ENCODE data around the gene ABCF1.

The ABCF1 gene

GRCh38 chr6:30599625-30600324, 28.5 kb downstream of the ABCF1 start:
- TF ChIP-seq Cebpa-rat (IDR thresholded peaks at IDR 0.05), result no peak
- no peak overlapping the region for H3K4me3 ChIP-seq
- H3K27me3 ChIP-seq, result no peaks in the 10 kb centered on the region
- peak overlapping the region; percentile 76 for H3K27ac ChIP-seq
- no peak overlapping the region; the same call in 1 of the 2 replicates for H3K9ac ChIP-seq
- no peaks in the 10 kb centered on the region for H3K9me3 ChIP-seq
- H3K4me2 ChIP-seq, result peak overlapping the region; percentile 93; the same call in 1 of the 2 replicates
- H3K36me3 ChIP-seq, result peaks cover 90% of the 10 kb centered on the region
- H3K4me1 ChIP-seq, result peaks cover 63% of the 10 kb centered on the region
- peaks cover 40% of the 10 kb centered on the region for H4K20me1 ChIP-seq

GRCh38 chr6:30600451-30600961, 29.3 kb downstream of the ABCF1 start:
- peak overlapping the region; percentile 66 for H3K9ac ChIP-seq
- TF ChIP-seq Cebpa-rat (IDR thresholded peaks at IDR 0.05), result no peak
- no peaks in the 10 kb centered on the region for H3K9me3 ChIP-seq
- peaks cover 40% of the 10 kb centered on the region for H4K20me1 ChIP-seq
- peak overlapping the region; percentile 76 for H3K27ac ChIP-seq
- peaks cover 90% of the 10 kb centered on the region for H3K36me3 ChIP-seq
- no peaks in the 10 kb centered on the region for H3K27me3 ChIP-seq
- H3K4me3 ChIP-seq, result no peak overlapping the region
- H3K4me2 ChIP-seq, result peak overlapping the region; percentile 93
- H3K4me1 ChIP-seq, result peaks cover 70% of the 10 kb centered on the region

GRCh38 chr6:30601436-30601814, 30.2 kb downstream of the ABCF1 start:
- H3K9ac ChIP-seq, result peak overlapping the region; percentile 66
- peak overlapping the region; percentile 93 for H3K4me2 ChIP-seq
- no peaks in the 10 kb centered on the region for H3K9me3 ChIP-seq
- H3K27me3 ChIP-seq, result no peaks in the 10 kb centered on the region
- H4K20me1 ChIP-seq, result peaks cover 49% of the 10 kb centered on the region
- H3K4me1 ChIP-seq, result peaks cover 80% of the 10 kb centered on the region
- peaks cover 96% of the 10 kb centered on the region for H3K36me3 ChIP-seq
- peak overlapping the region; percentile 76 for H3K27ac ChIP-seq
- no peak for TF ChIP-seq Cebpa-rat (IDR thresholded peaks at IDR 0.05)
- peak overlapping the region; percentile 47; the same call in 1 of the 2 replicates for H3K4me3 ChIP-seq

GRCh38 chr6:30601815-30602641, 30.8 kb downstream of the ABCF1 start:
- TF ChIP-seq Cebpa-rat (IDR thresholded peaks at IDR 0.05), result no peak
- H4K20me1 ChIP-seq, result peaks cover 52% of the 10 kb centered on the region
- peaks cover 86% of the 10 kb centered on the region for H3K4me1 ChIP-seq
- H3K9ac ChIP-seq, result peak overlapping the region; percentile 66; the same call in 1 of the 2 replicates
- peak overlapping the region; percentile 76 for H3K27ac ChIP-seq
- no peaks in the 10 kb centered on the region for H3K27me3 ChIP-seq
- H3K9me3 ChIP-seq, result no peaks in the 10 kb centered on the region
- H3K36me3 ChIP-seq, result peaks cover 92% of the 10 kb centered on the region
- peak overlapping the region; percentile 47 for H3K4me3 ChIP-seq
- peak overlapping the region; percentile 93 for H3K4me2 ChIP-seq

GRCh38 chr6:30603961-30604360, 32.7 kb downstream of the ABCF1 start:
- peak overlapping the region; percentile 57 for H3K9ac ChIP-seq
- peaks cover 94% of the 10 kb centered on the region for H3K36me3 ChIP-seq
- H3K9me3 ChIP-seq, result no peaks in the 10 kb centered on the region
- H3K27me3 ChIP-seq, result no peaks in the 10 kb centered on the region
- peak overlapping the region; percentile 76 for H3K27ac ChIP-seq
- no peak for TF ChIP-seq Cebpa-rat (IDR thresholded peaks at IDR 0.05)
- peak overlapping the region; percentile 47 for H3K4me3 ChIP-seq
- peaks cover 96% of the 10 kb centered on the region for H3K4me1 ChIP-seq
- H3K4me2 ChIP-seq, result peak overlapping the region; percentile 93
- peaks cover 69% of the 10 kb centered on the region for H4K20me1 ChIP-seq

GRCh38 chr6:30610065-30610464, 38.8 kb downstream of the ABCF1 start:
- Histone ChIP-seq H4K20me1 (peaks cover 84% of the 10 kb centered on the region), H3K4me1 (peaks cover 96% of the 10 kb centered on the region), H3K4me2 (peak overlapping the region; percentile 94; the same call in 1 of the 2 replicates), H3K27me3 (no peaks in the 10 kb centered on the region), H3K9me3 (no peaks in the 10 kb centered on the region), H3K27ac (no peak overlapping the region), H3K9ac (no peak overlapping the region), H3K36me3 (peaks cover 75% of the 10 kb centered on the region), H3K4me3 (no peak overlapping the region)
- TF ChIP-seq Cebpa-rat (IDR thresholded peaks at IDR 0.05), result no peak

GRCh38 chr6:30611150-30611855, 40.1 kb downstream of the ABCF1 start:
- H3K4me3 ChIP-seq, result no peak overlapping the region
- no peak for TF ChIP-seq Cebpa-rat (IDR thresholded peaks at IDR 0.05)
- H3K36me3 ChIP-seq, result peaks cover 68% of the 10 kb centered on the region
- H3K9ac ChIP-seq, result no peak overlapping the region
- no peaks in the 10 kb centered on the region for H3K9me3 ChIP-seq
- H3K4me1 ChIP-seq, result peaks cover 83% of the 10 kb centered on the region
- peaks cover 71% of the 10 kb centered on the region for H4K20me1 ChIP-seq
- no peaks in the 10 kb centered on the region for H3K27me3 ChIP-seq
- peak overlapping the region; percentile 23; the same call in 1 of the 2 replicates for H3K27ac ChIP-seq
- H3K4me2 ChIP-seq, result peak overlapping the region; percentile 94; the same call in 1 of the 2 replicates

GRCh38 chr6:30611856-30612194, 40.6 kb downstream of the ABCF1 start:
- Histone ChIP-seq H3K4me1 (peaks cover 78% of the 10 kb centered on the region), H3K9ac (no peak overlapping the region), H3K4me2 (peak overlapping the region; percentile 94), H4K20me1 (peaks cover 66% of the 10 kb centered on the region), H3K27ac (no peak overlapping the region), H3K27me3 (no peaks in the 10 kb centered on the region), H3K36me3 (peaks cover 69% of the 10 kb centered on the region), H3K4me3 (no peak overlapping the region), H3K9me3 (no peaks in the 10 kb centered on the region)
- no peak for TF ChIP-seq Cebpa-rat (IDR thresholded peaks at IDR 0.05)

- TF ChIP-seq Cebpa-rat (IDR thresholded peaks at IDR 0.05), result no peak
- H3K9me3 ChIP-seq, result no peaks in the 10 kb centered on the region
- H3K9ac ChIP-seq, result no peak overlapping the region
- no peaks in the 10 kb centered on the region for H3K27me3 ChIP-seq
- peaks cover 74% of the 10 kb centered on the region for H3K4me1 ChIP-seq
- peak overlapping the region; percentile 98; the same call in 1 of the 2 replicates for H3K27ac ChIP-seq
- peak overlapping the region; percentile 94 for H3K4me2 ChIP-seq
- peaks cover 70% of the 10 kb centered on the region for H3K36me3 ChIP-seq
- H3K4me3 ChIP-seq, result no peak overlapping the region
- H4K20me1 ChIP-seq, result peaks cover 66% of the 10 kb centered on the region
Measured at GRCh38 chr6:30612213-30612612, 41.0 kb downstream of the ABCF1 start.
